D341Med (cell line): ENCODE measurements around the gene CYP24A1.

Experiments
- DNase-seq: peaks from one replicate; pipeline ENCODE4 v3.0.0; 2012; ENCODE audit warnings: low spot score

The CYP24A1 gene

GRCh38 chr20:54111460-54111859 is 62.3 kb downstream of the CYP24A1 start:
- no peak for DNase-seq

- no peak for DNase-seq
Measured at GRCh38 chr20:54110457-54110856, 63.3 kb downstream of the CYP24A1 start.

- no peak for DNase-seq
Measured at GRCh38 chr20:54110041-54110440, 63.7 kb downstream of the CYP24A1 start.

- DNase-seq: no peak
Measured at GRCh38 chr20:54108817-54109216, 65.0 kb downstream of the CYP24A1 start.

- DNase-seq: no peak
Measured at GRCh38 chr20:54108326-54108642, 65.5 kb downstream of the CYP24A1 start.

- no peak for DNase-seq
Measured at GRCh38 chr20:54107600-54108325, 66.0 kb downstream of the CYP24A1 start.

- DNase-seq: no peak
Measured at GRCh38 chr20:54107181-54107580, 66.6 kb downstream of the CYP24A1 start.

GRCh38 chr20:54106162-54106561 is 67.6 kb downstream of the CYP24A1 start:
- no peak for DNase-seq

- DNase-seq: no peak
Measured at GRCh38 chr20:54105653-54106052, 68.1 kb downstream of the CYP24A1 start.

GRCh38 chr20:54104781-54105180 is 69.0 kb downstream of the CYP24A1 start:
- DNase-seq: no peak

- no peak for DNase-seq
Measured at GRCh38 chr20:54103762-54104600, 69.8 kb downstream of the CYP24A1 start.
